Skeletal muscle satellite cell (primary cell): ENCODE data around the gene CIAO2A. TPM values are rescaled to one million over a fixed set of nuclear protein-coding genes. Genes with fewer than 3 reads are reported as not detected.

Source experiments
- H3K27me3 ChIP-seq: 2 replicates; pipeline ENCODE4 v1.7.0; 2013; ENCODE audit warnings: low read length; ENCODE audit not compliant: control insufficient read depth, insufficient read depth
- H3K36me3 ChIP-seq: 2 replicates; pipeline ENCODE4 v1.7.0; 2013; ENCODE audit warnings: mild to moderate bottlenecking, control low read depth, low read length; ENCODE audit not compliant: insufficient read depth
- H3K4me1 ChIP-seq: 2 replicates; pipeline ENCODE4 v1.7.0; 2013; ENCODE audit warnings: low read length; ENCODE audit not compliant: control insufficient read depth, insufficient read depth
- H3K4me2 ChIP-seq: 2 replicates; pipeline ENCODE4 v1.7.0; 2013; ENCODE audit warnings: mild to moderate bottlenecking, low read length
- H3K4me3 ChIP-seq: 2 replicates; pipeline ENCODE4 v1.7.0; 2013; ENCODE audit warnings: low read length
- H3K9ac ChIP-seq: 2 replicates; pipeline ENCODE4 v1.7.0; 2013; ENCODE audit warnings: mild to moderate bottlenecking, low read depth, low read length, moderate library complexity
- H3K9me3 ChIP-seq: replicated peaks from 2 replicates; pipeline ENCODE4 v1.7.0; 2013; ENCODE audit warnings: mild to moderate bottlenecking, control low read depth, low read length
- total RNA-seq: library from RNA; depleted of rRNA; stranded (reverse); fragments of >200 nt; gene quantifications from 2 replicates; pipeline ENCODE4 v1.2.3, GENCODE V29; 2012; rRNA removed

Gene CIAO2A
- 81.5 and 85.2 TPM in 2 replicates for total RNA-seq

- Histone ChIP-seq H3K4me2 (peak within 1 kb of the TSS; percentile 93), H3K4me1 (peaks cover 37% of the 10 kb centered on the region), H3K4me3 (peak within 1 kb of the TSS; percentile 80), H3K9ac (peak within 1 kb of the TSS; percentile 92), H3K36me3 (peaks cover 2% of the 10 kb centered on the region), H3K27me3 (no peaks in the 10 kb centered on the region), H3K9me3 (no peaks in the 10 kb centered on the region)
Measured at GRCh38 chr15:64093627-64094417, at the start of gene CIAO2A. Gene CIAO2A (minus strand): TSS chr15:64093838. CDS start chr15:64093768, 70 bp downstream.

GRCh38 chr15:64143276-64143675 is 49.6 kb upstream of the CIAO2A start:
- peaks cover 40% of the 10 kb centered on the region for H3K36me3 ChIP-seq
- H3K4me1 ChIP-seq, result no peaks in the 10 kb centered on the region
- H3K27me3 ChIP-seq, result no peaks in the 10 kb centered on the region
- no peak overlapping the region for H3K9ac ChIP-seq
- no peaks in the 10 kb centered on the region for H3K9me3 ChIP-seq
- no peak overlapping the region for H3K4me2 ChIP-seq
- H3K4me3 ChIP-seq, result no peak overlapping the region

- Histone ChIP-seq H3K9me3 (no peaks in the 10 kb centered on the region), H3K36me3 (peaks cover 52% of the 10 kb centered on the region), H3K9ac (no peak overlapping the region), H3K4me3 (no peak overlapping the region), H3K4me1 (no peaks in the 10 kb centered on the region), H3K27me3 (no peaks in the 10 kb centered on the region), H3K4me2 (no peak overlapping the region)
Measured at GRCh38 chr15:64141798-64142512, 48.3 kb upstream of the CIAO2A start.

GRCh38 chr15:64138331-64138941 is 44.8 kb upstream of the CIAO2A start:
- Histone ChIP-seq H3K4me3 (no peak overlapping the region), H3K27me3 (no peaks in the 10 kb centered on the region), H3K36me3 (peaks cover 60% of the 10 kb centered on the region)

GRCh38 chr15:64137226-64137833 is 43.7 kb upstream of the CIAO2A start:
- no peak overlapping the region for H3K4me2 ChIP-seq
- H3K9me3 ChIP-seq, result no peaks in the 10 kb centered on the region
- peaks cover 62% of the 10 kb centered on the region for H3K36me3 ChIP-seq
- no peak overlapping the region for H3K4me3 ChIP-seq
- no peaks in the 10 kb centered on the region for H3K27me3 ChIP-seq
- H3K4me1 ChIP-seq, result no peaks in the 10 kb centered on the region
- H3K9ac ChIP-seq, result no peak overlapping the region

More at GRCh38 chr15:64138331-64138941, 44.8 kb upstream of the CIAO2A start:
- H3K9ac ChIP-seq, result no peak overlapping the region
- H3K9me3 ChIP-seq, result no peaks in the 10 kb centered on the region
- no peaks in the 10 kb centered on the region for H3K4me1 ChIP-seq
- H3K4me2 ChIP-seq, result no peak overlapping the region

GRCh38 chr15:64136347-64136746 is 42.7 kb upstream of the CIAO2A start:
- Histone ChIP-seq H3K27me3 (no peaks in the 10 kb centered on the region), H3K4me3 (no peak overlapping the region), H3K36me3 (peaks cover 66% of the 10 kb centered on the region), H3K4me2 (no peak overlapping the region), H3K9me3 (no peaks in the 10 kb centered on the region), H3K9ac (no peak overlapping the region), H3K4me1 (no peaks in the 10 kb centered on the region)

GRCh38 chr15:64134345-64134829 is 40.7 kb upstream of the CIAO2A start:
- Histone ChIP-seq H3K9me3 (no peaks in the 10 kb centered on the region), H3K4me1 (no peaks in the 10 kb centered on the region), H3K4me3 (no peak overlapping the region), H3K4me2 (no peak overlapping the region), H3K27me3 (no peaks in the 10 kb centered on the region), H3K36me3 (peaks cover 78% of the 10 kb centered on the region), H3K9ac (no peak overlapping the region)

- no peak overlapping the region for H3K4me3 ChIP-seq
- no peak overlapping the region for H3K9ac ChIP-seq
- H3K9me3 ChIP-seq, result no peaks in the 10 kb centered on the region
- H3K27me3 ChIP-seq, result no peaks in the 10 kb centered on the region
- H3K36me3 ChIP-seq, result peaks cover 80% of the 10 kb centered on the region
- no peaks in the 10 kb centered on the region for H3K4me1 ChIP-seq
- H3K4me2 ChIP-seq, result no peak overlapping the region
Measured at GRCh38 chr15:64133623-64134344, 40.1 kb upstream of the CIAO2A start.

- Histone ChIP-seq H3K4me3 (no peak overlapping the region), H3K4me2 (no peak overlapping the region), H3K36me3 (peaks cover 78% of the 10 kb centered on the region), H3K4me1 (no peaks in the 10 kb centered on the region), H3K9ac (no peak overlapping the region), H3K9me3 (no peaks in the 10 kb centered on the region), H3K27me3 (no peaks in the 10 kb centered on the region)
Measured at GRCh38 chr15:64132217-64132616, 38.6 kb upstream of the CIAO2A start.

GRCh38 chr15:64131547-64131946 is 37.9 kb upstream of the CIAO2A start:
- Histone ChIP-seq H3K36me3 (peaks cover 75% of the 10 kb centered on the region), H3K4me1 (no peaks in the 10 kb centered on the region), H3K4me3 (no peak overlapping the region), H3K27me3 (no peaks in the 10 kb centered on the region), H3K4me2 (no peak overlapping the region), H3K9ac (no peak overlapping the region), H3K9me3 (no peaks in the 10 kb centered on the region)
